Measurements from ENCODE around the gene CBX1. TPM values are rescaled to one million over a fixed set of nuclear protein-coding genes. Genes with fewer than 3 reads are reported as not detected.

Gene CBX1
- total and polyA plus RNA-seq, 2 of the 13 experiments (the other 11 are each of a cell fraction or from before 2014, with no cell fraction given) = 17.8 to 108 TPM

DNA sequence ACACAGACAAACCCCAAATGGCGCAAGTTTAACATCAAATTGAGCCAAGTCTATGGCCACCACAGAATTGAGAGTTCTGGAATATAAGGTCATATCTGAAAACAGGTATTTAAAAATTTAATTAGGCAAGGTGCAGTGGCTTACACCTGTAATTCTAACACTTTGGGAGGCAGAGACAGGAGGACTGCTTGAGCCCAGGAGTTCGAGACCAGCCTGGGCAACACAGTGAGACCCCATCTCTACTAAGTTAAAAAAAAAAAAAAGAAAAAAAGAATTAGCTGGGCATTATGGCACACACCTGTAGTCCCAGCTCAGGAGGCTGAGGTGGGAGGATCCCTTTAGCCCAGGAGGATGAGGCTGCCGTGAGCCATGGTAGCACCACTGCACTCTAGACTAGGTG, 34.0 kb downstream of the CBX1 start:
- no peak overlapping the region for H3K9ac ChIP-seq (ENCODE audit: insufficient read depth, low read depth, low read length)
- no peaks in the 10 kb centered on the region for H3K27me3 ChIP-seq (ENCODE audit: control insufficient read depth in 1 of 2, insufficient read depth in 2 of 2, low read length in 2 of 2)
- FAIRE-seq = no peak
- H3K79me2 ChIP-seq (ENCODE audit: insufficient read depth, low read length) = no peaks in the 10 kb centered on the region
- H3K36me3 ChIP-seq (replicated peaks in 1 of 2; ENCODE audit: control insufficient read depth in 1 of 2, insufficient read depth in 2 of 2, low read length in 2 of 2) = peaks cover 4 to 43% of the 10 kb centered on the region in 2 experiments; a peak in 4 of 5 replicates
- intact Hi-C loops (cut with micrococcal nuclease; ENCODE audit: unreplicated experiment) (no loop called here), in situ Hi-C loops (cut with HindIII; ENCODE audit: extremely low pct_ligation_motif_present, low pct_unique_long_range_greater_than_20kb) (no loop called here)
- no peaks in the 10 kb centered on the region for H3K9me3 ChIP-seq (ENCODE audit: low read length)
- no TSS peak for BruUV-seq (replicated peaks)
- TF ChIP-seq ZSCAN25 (CRISPR knock-in tag; IDR thresholded peaks at IDR 0.05) (no peak), ZNF121 (CRISPR knock-in tag; IDR thresholded peaks at IDR 0.05) (0 out of 2 replicates have a peak, but pooled peaks have one; percentile 17)
- no peaks in the 10 kb centered on the region for H4K20me1 ChIP-seq (ENCODE audit: insufficient read depth, low read length)
- H3K4me3 ChIP-seq (replicated peaks in 1 of 3; ENCODE audit: insufficient read depth in 1 of 3, low read depth in 2 of 3, low read length in 3 of 3) = no peak overlapping the region
- H3K27ac ChIP-seq (ENCODE audit: extremely low read length, insufficient read depth, low read length) = no peak overlapping the region
- WGBS (ENCODE audit: low lambda C conversion rate) = 96% methylated on average over 3 of the region's 3 CpGs
- no peak overlapping the region for H2AFZ ChIP-seq (ENCODE audit: low read length)
- no peak for DNase-seq (ENCODE audit: low spot score)
- CTCF ChIA-PET (ENCODE audit: low intra/inter-chr PET ratio, low total read pairs) = no interaction called here
- ATAC-seq = no peak
- H3K4me2 ChIP-seq (ENCODE audit: low read depth, low read length) = no peak overlapping the region
- POLR2A ChIA-PET = interaction anchor here (4.1 kb wide), 1 partner anchor 18 kb away, joined by 56 read pairs; the partner anchor contains the start of gene NFE2L1
- peaks cover 48% of the 10 kb centered on the region for H3K4me1 ChIP-seq (ENCODE audit: insufficient read depth, low read length)

DNA sequence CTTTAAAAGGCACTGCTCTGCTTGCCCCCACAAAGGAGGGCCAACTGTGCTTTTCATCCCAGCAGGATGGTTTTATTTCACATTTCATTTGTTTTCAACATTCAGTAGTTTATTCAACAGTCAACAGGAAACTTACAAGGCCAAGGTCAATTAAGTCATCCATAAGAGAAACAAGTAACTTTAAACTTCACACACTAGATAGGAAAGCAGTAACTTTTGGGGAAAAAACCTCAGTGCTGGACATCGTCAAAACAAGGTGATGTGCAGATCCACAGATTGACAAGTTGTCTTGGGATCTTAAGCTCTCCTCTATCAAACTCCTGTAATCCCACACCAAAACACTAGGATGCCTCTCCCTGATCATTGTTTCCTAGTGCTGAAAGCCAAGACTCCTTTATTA, 34.6 kb downstream of the CBX1 start:
- Histone ChIP-seq H3K36me3 (replicated peaks in 1 of 2; ENCODE audit: control insufficient read depth in 1 of 2, insufficient read depth in 2 of 2, low read length in 2 of 2) (peaks cover 8 to 47% of the 10 kb centered on the region in 2 experiments), H3K4me2 (ENCODE audit: low read depth, low read length) (no peak overlapping the region), H3K27me3 (ENCODE audit: control insufficient read depth in 1 of 2, insufficient read depth in 2 of 2, low read length in 2 of 2) (no peaks in the 10 kb centered on the region), H3K9me3 (ENCODE audit: low read length) (no peaks in the 10 kb centered on the region), H3K9ac (ENCODE audit: insufficient read depth, low read depth, low read length) (no peak overlapping the region), H4K20me1 (ENCODE audit: insufficient read depth, low read length) (no peaks in the 10 kb centered on the region), H3K79me2 (ENCODE audit: insufficient read depth, low read length) (no peaks in the 10 kb centered on the region), H2AFZ (ENCODE audit: low read length) (no peak overlapping the region), H3K4me1 (ENCODE audit: insufficient read depth, low read length) (peaks cover 48% of the 10 kb centered on the region), H3K27ac (ENCODE audit: extremely low read length, insufficient read depth, low read length) (no peak overlapping the region), H3K4me3 (replicated peaks in 1 of 3; ENCODE audit: insufficient read depth in 1 of 3, low read depth in 2 of 3, low read length in 3 of 3) (no peak overlapping the region)
- intact Hi-C loops (cut with micrococcal nuclease; ENCODE audit: unreplicated experiment) (no loop called here), in situ Hi-C loops (cut with HindIII; ENCODE audit: extremely low pct_ligation_motif_present, low pct_unique_long_range_greater_than_20kb) (no loop called here)
- POLR2A ChIA-PET = interaction anchor here (4.1 kb wide), 1 partner anchor 18 kb away, joined by 56 read pairs; the partner anchor contains the start of gene NFE2L1
- ATAC-seq (no peak), FAIRE-seq (no peak), DNase-seq (ENCODE audit: low spot score) (no peak)
- BruUV-seq (replicated peaks) = no TSS peak
- CTCF ChIA-PET (ENCODE audit: low intra/inter-chr PET ratio, low total read pairs) = interaction anchor here (1.9 kb wide), 1 partner anchor 40 kb away, joined by 4 read pairs; no protein-coding TSS in a partner anchor
- 96% methylated on average over 1 of the region's 1 CpG for whole genome bisulfite sequencing (ENCODE audit: low lambda C conversion rate)
- TF ChIP-seq ZNF644 (CRISPR knock-in tag; IDR thresholded peaks at IDR 0.05; ENCODE audit: low read depth) (no peak), SKI (IDR thresholded peaks at IDR 0.05; ENCODE audit: partially characterized antibody) (no peak), ZC3H13 (CRISPR knock-in tag; IDR thresholded peaks at IDR 0.05) (0 out of 2 replicates have a peak, but pooled peaks have one; percentile 20)
- TF ChIP-seq, protein P1, sequence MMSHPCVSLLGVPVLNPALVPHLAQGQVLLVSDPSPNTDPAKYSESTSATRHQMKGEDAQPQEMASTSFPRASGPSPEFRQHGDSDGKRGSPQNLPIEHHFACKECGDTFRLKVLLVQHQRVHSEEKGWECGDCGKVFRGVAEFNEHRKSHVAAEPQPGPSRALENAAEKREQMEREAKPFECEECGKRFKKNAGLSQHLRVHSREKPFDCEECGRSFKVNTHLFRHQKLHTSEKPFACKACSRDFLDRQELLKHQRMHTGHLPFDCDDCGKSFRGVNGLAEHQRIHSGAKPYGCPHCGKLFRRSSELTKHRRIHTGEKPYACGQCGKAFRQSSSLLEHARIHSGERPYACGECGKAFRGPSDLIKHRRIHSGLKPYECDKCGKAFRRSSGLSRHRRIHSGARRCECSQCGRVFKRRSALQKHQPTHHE (CRISPR knock-in tag; IDR thresholded peaks at IDR 0.05; ENCODE audit: borderline replicate concordance) = no peak
- TF ChIP-seq, protein P2, sequence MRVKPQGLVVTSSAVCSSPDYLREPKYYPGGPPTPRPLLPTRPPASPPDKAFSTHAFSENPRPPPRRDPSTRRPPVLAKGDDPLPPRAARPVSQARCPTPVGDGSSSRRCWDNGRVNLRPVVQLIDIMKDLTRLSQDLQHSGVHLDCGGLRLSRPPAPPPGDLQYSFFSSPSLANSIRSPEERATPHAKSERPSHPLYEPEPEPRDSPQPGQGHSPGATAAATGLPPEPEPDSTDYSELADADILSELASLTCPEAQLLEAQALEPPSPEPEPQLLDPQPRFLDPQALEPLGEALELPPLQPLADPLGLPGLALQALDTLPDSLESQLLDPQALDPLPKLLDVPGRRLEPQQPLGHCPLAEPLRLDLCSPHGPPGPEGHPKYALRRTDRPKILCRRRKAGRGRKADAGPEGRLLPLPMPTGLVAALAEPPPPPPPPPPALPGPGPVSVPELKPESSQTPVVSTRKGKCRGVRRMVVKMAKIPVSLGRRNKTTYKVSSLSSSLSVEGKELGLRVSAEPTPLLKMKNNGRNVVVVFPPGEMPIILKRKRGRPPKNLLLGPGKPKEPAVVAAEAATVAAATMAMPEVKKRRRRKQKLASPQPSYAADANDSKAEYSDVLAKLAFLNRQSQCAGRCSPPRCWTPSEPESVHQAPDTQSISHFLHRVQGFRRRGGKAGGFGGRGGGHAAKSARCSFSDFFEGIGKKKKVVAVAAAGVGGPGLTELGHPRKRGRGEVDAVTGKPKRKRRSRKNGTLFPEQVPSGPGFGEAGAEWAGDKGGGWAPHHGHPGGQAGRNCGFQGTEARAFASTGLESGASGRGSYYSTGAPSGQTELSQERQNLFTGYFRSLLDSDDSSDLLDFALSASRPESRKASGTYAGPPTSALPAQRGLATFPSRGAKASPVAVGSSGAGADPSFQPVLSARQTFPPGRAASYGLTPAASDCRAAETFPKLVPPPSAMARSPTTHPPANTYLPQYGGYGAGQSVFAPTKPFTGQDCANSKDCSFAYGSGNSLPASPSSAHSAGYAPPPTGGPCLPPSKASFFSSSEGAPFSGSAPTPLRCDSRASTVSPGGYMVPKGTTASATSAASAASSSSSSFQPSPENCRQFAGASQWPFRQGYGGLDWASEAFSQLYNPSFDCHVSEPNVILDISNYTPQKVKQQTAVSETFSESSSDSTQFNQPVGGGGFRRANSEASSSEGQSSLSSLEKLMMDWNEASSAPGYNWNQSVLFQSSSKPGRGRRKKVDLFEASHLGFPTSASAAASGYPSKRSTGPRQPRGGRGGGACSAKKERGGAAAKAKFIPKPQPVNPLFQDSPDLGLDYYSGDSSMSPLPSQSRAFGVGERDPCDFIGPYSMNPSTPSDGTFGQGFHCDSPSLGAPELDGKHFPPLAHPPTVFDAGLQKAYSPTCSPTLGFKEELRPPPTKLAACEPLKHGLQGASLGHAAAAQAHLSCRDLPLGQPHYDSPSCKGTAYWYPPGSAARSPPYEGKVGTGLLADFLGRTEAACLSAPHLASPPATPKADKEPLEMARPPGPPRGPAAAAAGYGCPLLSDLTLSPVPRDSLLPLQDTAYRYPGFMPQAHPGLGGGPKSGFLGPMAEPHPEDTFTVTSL (CRISPR knock-in tag; IDR thresholded peaks at IDR 0.05; ENCODE audit: borderline replicate concordance) = peak; percentile 1; the same call in 1 of the 2 replicates
